ENCODE results near the gene TBX6. TPM values are rescaled to one million over a fixed set of nuclear protein-coding genes. Genes with fewer than 3 reads are reported as not detected.

The TBX6 gene
- total RNA-seq, 2 experiments from 2014 or later, result 2.7 to 3.0 TPM

DNA sequence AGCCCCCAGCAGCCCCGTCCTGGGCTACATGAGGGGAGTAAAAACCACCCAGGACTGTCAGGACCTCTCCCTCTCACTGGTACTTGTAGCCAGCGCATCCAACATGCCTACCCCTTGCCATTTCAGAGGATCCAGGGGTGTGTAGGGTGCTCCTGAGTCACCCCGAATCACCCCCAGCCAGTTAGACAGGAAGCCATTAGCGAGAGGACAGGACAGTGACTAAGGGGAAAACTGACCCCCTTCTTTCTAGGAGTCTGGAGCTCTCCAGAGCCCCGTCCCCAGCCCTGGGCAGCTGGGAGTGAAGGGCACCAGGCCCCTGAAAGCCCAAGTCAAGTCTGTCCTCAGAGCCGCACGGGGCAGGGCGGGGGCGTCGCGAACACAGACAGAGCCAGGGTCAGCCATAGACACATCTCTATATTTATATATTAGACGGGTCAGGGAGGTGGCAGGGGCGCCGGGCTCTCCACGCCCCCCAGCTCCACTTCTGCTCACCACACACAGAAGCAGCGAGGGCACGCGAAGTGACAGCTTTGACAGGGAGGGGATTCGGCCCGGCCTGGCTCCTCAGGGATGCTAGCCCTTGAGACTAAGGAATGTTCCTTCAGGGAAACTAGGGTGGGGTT lies 22.1 kb upstream of the TBX6 start:
- Mint-ChIP-seq H3K4me1 (peaks cover 6% of the 10 kb centered on the region), H3K9me3 (ENCODE audit: low read depth) (no peaks in the 10 kb centered on the region), H3K27me3 (no peaks in the 10 kb centered on the region), H3K27ac (no peak overlapping the region), H3K4me3 (no peak overlapping the region), H3K36me3 (ENCODE audit: low read depth) (peaks cover 7% of the 10 kb centered on the region)
- no peak for ATAC-seq
- ChIA-PET POLR2A (no interaction called here), CTCF (interaction anchor here (0.6 to 4.6 kb wide), 3 partner anchors 11 to 298 kb away, joined by 3 to 31 read pairs (median 11); partner anchors contain the start of gene TBX6)
- intact Hi-C loops (cut with DNase I, micrococcal nuclease), result loop anchor here in 1 of 2 experiments (10.0 kb wide), 1 partner anchor 291 kb away; the partner anchor contains the start of gene ZNF771
- DNase-seq, result no peak

GRCh38 chr16:30113031-30113710 lies 21.4 kb upstream of the TBX6 start, which contains the start of gene GDPD3:
Gene GDPD3, minus strand, starts transcription at chr16:30113537. Its CDS starts 59 bp downstream, at chr16:30113478.
- no peak for ATAC-seq
- Mint-ChIP-seq H3K36me3 (ENCODE audit: low read depth) (peaks cover 7% of the 10 kb centered on the region), H3K9me3 (ENCODE audit: low read depth) (no peaks in the 10 kb centered on the region), H3K4me1 (peaks cover 6% of the 10 kb centered on the region), H3K4me3 (no peak within 1 kb of the TSS), H3K27ac (no peak within 1 kb of the TSS), H3K27me3 (no peaks in the 10 kb centered on the region)
- DNase-seq, result no peak
- ChIA-PET CTCF (interaction anchor here (1.1 to 4.6 kb wide), 4 partner anchors 10 to 489 kb away, joined by 4 to 31 read pairs (median 8); partner anchors contain the start of gene TBX6), POLR2A (no interaction called here)
- intact Hi-C loops (cut with DNase I, micrococcal nuclease), result loop anchor here in 1 of 2 experiments (10.0 kb wide), 1 partner anchor 292 kb away; the partner anchor contains the start of gene ZNF771

GRCh38 chr16:30112197-30113030 lies 20.7 kb upstream of the TBX6 start:
- Mint-ChIP-seq H3K4me3 (no peak overlapping the region), H3K27me3 (no peaks in the 10 kb centered on the region), H3K27ac (no peak overlapping the region), H3K36me3 (ENCODE audit: low read depth) (peaks cover 9% of the 10 kb centered on the region), H3K9me3 (ENCODE audit: low read depth) (no peaks in the 10 kb centered on the region), H3K4me1 (peaks cover 6% of the 10 kb centered on the region)
- intact Hi-C loops (cut with DNase I, micrococcal nuclease), result loop anchor here in 1 of 2 experiments (10.0 kb wide), 1 partner anchor 292 kb away; the partner anchor contains the start of gene ZNF771
- peak; percentile 85 for DNase-seq
- ATAC-seq, result peak; percentile 80
- CTCF ChIA-PET, result interaction anchor here (0.5 to 4.6 kb wide), 11 partner anchors 9 to 585 kb away, joined by 3 to 31 read pairs (median 4); partner anchors contain the start of gene TBX6
- POLR2A ChIA-PET, result interaction anchor here (0.5 to 0.9 kb wide), 2 partner anchors 20 to 45 kb away, joined by 3 read pairs; no protein-coding TSS in a partner anchor

- Mint-ChIP-seq H3K4me1 (peaks cover 6% of the 10 kb centered on the region), H3K9me3 (ENCODE audit: low read depth) (no peaks in the 10 kb centered on the region), H3K4me3 (no peak overlapping the region), H3K36me3 (ENCODE audit: low read depth) (peaks cover 11% of the 10 kb centered on the region), H3K27ac (no peak overlapping the region), H3K27me3 (no peaks in the 10 kb centered on the region)
- no peak for DNase-seq
- CTCF ChIA-PET, result interaction anchor here (0.7 to 4.6 kb wide), 4 partner anchors 11 to 76 kb away, joined by 3 to 31 read pairs (median 11); partner anchors contain the start of gene TBX6
- ATAC-seq, result no peak
- intact Hi-C loops (cut with DNase I, micrococcal nuclease), result loop anchor here in 1 of 2 experiments (10.0 kb wide), 1 partner anchor 294 kb away; the partner anchor contains the start of gene ZNF771
- POLR2A ChIA-PET, result no interaction called here
These were observed 18.9 kb upstream of the TBX6 start for GRCh38 chr16:30110661-30111060.

GRCh38 chr16:30108059-30108850 lies 16.5 kb upstream of the TBX6 start:
- H3K27ac Mint-ChIP-seq, result no peak overlapping the region
- CTCF ChIA-PET, result no interaction called here
- H3K4me3 Mint-ChIP-seq, result no peak overlapping the region
- no peaks in the 10 kb centered on the region for H3K27me3 Mint-ChIP-seq
- H3K9me3 Mint-ChIP-seq (ENCODE audit: low read depth), result no peaks in the 10 kb centered on the region
- peaks cover 4% of the 10 kb centered on the region for H3K4me1 Mint-ChIP-seq
- peaks cover 19% of the 10 kb centered on the region for H3K36me3 Mint-ChIP-seq (ENCODE audit: low read depth)
- POLR2A ChIA-PET, result no interaction called here
- intact Hi-C loops (cut with DNase I, micrococcal nuclease), result no loop called here
- DNase-seq (no peak), ATAC-seq (no peak)

DNA sequence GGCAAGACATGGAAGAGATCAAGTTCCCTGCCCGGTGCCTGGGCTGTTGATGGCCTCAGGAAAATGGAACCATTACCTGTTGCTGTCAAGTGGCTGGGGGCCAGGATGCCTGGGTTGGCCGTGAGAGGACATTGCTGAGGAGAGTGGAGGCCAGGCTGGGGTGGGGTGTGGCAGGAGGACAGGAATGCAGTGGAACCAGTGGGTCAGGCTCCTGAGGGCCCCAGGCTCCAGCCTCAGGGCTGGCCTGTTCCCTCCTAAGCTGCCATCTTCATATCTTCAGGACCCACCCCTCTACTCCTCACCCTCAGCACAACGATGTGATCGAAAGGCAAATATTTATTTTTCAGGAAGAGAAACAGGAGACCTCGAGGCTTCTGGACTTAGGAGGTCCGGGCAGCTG lies 12.8 kb upstream of the TBX6 start:
- ChIA-PET CTCF (interaction anchor here (0.6 to 2.5 kb wide), 3 partner anchors 8 to 99 kb away, joined by 3 to 11 read pairs (median 3); partner anchors contain the start of gene GDPD3), POLR2A (no interaction called here)
- peaks cover 13% of the 10 kb centered on the region for H3K36me3 Mint-ChIP-seq (ENCODE audit: low read depth)
- ATAC-seq (no peak), DNase-seq (no peak)
- intact Hi-C loops (cut with DNase I, micrococcal nuclease), result no loop called here
- no peaks in the 10 kb centered on the region for H3K27me3 Mint-ChIP-seq
- H3K9me3 Mint-ChIP-seq (ENCODE audit: low read depth), result no peaks in the 10 kb centered on the region
- H3K4me1 Mint-ChIP-seq, result no peaks in the 10 kb centered on the region
- H3K27ac Mint-ChIP-seq, result peak overlapping the region; percentile 72
- no peak overlapping the region for H3K4me3 Mint-ChIP-seq

DNA sequence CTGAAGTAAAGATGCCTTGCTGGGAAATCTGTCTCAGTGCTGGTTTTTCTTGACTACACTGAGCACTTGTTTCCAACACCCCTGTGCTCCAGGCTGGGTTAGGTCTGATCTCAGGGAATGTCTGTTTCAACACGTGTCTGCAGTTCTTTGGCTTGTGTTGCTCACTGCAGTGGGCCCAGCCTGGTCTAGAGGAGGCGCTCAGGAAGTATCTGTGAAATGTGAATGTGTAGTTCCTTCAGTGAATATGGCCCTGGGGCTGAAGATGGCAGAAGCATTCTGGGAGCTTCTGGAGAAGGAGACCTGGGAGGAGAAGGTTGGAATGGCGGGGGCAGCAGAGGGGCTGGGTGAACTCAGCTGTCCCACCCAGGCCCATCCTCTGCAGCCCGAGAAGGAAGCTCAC lies 12.4 kb upstream of the TBX6 start:
- Mint-ChIP-seq H3K4me3 (no peak overlapping the region), H3K27me3 (no peaks in the 10 kb centered on the region), H3K9me3 (ENCODE audit: low read depth) (no peaks in the 10 kb centered on the region), H3K27ac (peak overlapping the region; percentile 72), H3K4me1 (no peaks in the 10 kb centered on the region), H3K36me3 (ENCODE audit: low read depth) (peaks cover 13% of the 10 kb centered on the region)
- no peak for ATAC-seq
- CTCF ChIA-PET, result interaction anchor here (1.1 to 2.5 kb wide), 3 partner anchors 8 to 12 kb away, joined by 3 to 11 read pairs (median 5); partner anchors contain the start of genes GDPD3 and TBX6
- POLR2A ChIA-PET, result no interaction called here
- DNase-seq, result no peak
- intact Hi-C loops (cut with DNase I, micrococcal nuclease), result no loop called here

- ATAC-seq, result no peak
- CTCF ChIA-PET, result interaction anchor here (0.8 kb wide), 1 partner anchor 31 kb away, joined by 3 read pairs; no protein-coding TSS in a partner anchor
- Mint-ChIP-seq H3K27me3 (no peaks in the 10 kb centered on the region), H3K9me3 (ENCODE audit: low read depth) (peaks cover 14% of the 10 kb centered on the region), H3K36me3 (ENCODE audit: low read depth) (peaks cover 23% of the 10 kb centered on the region), H3K4me3 (peak overlapping the region; percentile 67), H3K4me1 (peaks cover 30% of the 10 kb centered on the region), H3K27ac (peak overlapping the region; percentile 88)
- POLR2A ChIA-PET, result no interaction called here
- DNase-seq, result no peak
- intact Hi-C loops (cut with DNase I, micrococcal nuclease), result loop anchor here in 1 of 2 experiments (1.0 to 10.0 kb wide), 7 partner anchors 21 to 1272 kb away; partner anchors contain the start of genes ALDOA, ATXN2L, CORO1A and MAPK3
These were observed 5.3 kb upstream of the TBX6 start for GRCh38 chr16:30096862-30097563.

GRCh38 chr16:30096105-30096861 lies 4.6 kb upstream of the TBX6 start, which contains the start of gene YPEL3:
Gene YPEL3, minus strand, starts transcription at chr16:30096213. Its CDS starts 731 bp downstream, at chr16:30095482.
- CTCF ChIA-PET, result interaction anchor here (0.8 kb wide), 1 partner anchor 30 kb away, joined by 3 read pairs; no protein-coding TSS in a partner anchor
- Mint-ChIP-seq H3K9me3 (ENCODE audit: low read depth) (peaks cover 14% of the 10 kb centered on the region), H3K27ac (peak within 1 kb of the TSS; percentile 88), H3K27me3 (no peaks in the 10 kb centered on the region), H3K36me3 (ENCODE audit: low read depth) (peaks cover 23% of the 10 kb centered on the region), H3K4me1 (peaks cover 33% of the 10 kb centered on the region), H3K4me3 (peak within 1 kb of the TSS; percentile 79)
- ATAC-seq (peak; percentile 42), DNase-seq (peak; percentile 94)
- POLR2A ChIA-PET, result interaction anchor here (1.4 kb wide), 1 partner anchor 31 kb away, joined by 3 read pairs; the partner anchor contains the start of gene ALDOA
- intact Hi-C loops (cut with DNase I, micrococcal nuclease), result loop anchor here in 1 of 2 experiments (1.0 to 10.0 kb wide), 7 partner anchors 20 to 1271 kb away; partner anchors contain the start of genes ALDOA, ATXN2L, CORO1A and MAPK3
